GM19324 (cell line): ENCODE measurements around the gene ASIP.
"Not testable (repeated sequence)": the region's sequence is repeated elsewhere in the genome, so short reads cannot be mapped to it uniquely, and the experiment has no call there.

Source experiments
- ATAC-seq: cut with Tn5 transposase; IDR thresholded peaks from one replicate; pipeline ENCODE4 v1.9.1; 2021; ENCODE audit warnings: mild to moderate bottlenecking, moderate library complexity; ENCODE audit not compliant: unreplicated experiment, low FRiP score

The ASIP gene

GRCh38 chr20:34282041-34282440 is 40.8 kb downstream of the ASIP start:
- ATAC-seq: no peak

- ATAC-seq: no peak
These were observed 42.6 kb downstream of the ASIP start for GRCh38 chr20:34283844-34284243.

- ATAC-seq: no peak
These were observed 44.2 kb downstream of the ASIP start for GRCh38 chr20:34285450-34285849.

GRCh38 chr20:34287500-34287899 is 46.3 kb downstream of the ASIP start:
- ATAC-seq: not testable (repeated sequence)

DNA sequence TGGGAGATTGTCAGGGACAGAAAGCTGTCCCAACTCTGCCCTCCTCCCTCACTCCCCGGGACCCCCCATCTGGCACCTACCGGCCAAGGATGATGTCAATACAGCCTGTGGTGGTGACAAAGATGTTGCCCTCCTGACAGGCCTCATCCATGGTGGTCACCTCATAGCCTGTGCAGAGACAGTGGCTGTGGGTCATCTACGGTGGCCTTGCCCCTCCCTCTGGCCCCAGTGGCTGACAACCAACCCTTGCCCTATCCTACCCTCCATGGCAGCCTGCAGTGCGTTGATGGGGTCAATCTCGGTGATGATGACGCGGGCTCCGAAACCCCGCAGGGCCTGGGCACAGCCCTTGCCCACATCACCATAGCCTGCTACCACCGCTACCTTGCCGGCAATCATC is 49.2 kb downstream of the ASIP start:
- ATAC-seq: no peak

DNA sequence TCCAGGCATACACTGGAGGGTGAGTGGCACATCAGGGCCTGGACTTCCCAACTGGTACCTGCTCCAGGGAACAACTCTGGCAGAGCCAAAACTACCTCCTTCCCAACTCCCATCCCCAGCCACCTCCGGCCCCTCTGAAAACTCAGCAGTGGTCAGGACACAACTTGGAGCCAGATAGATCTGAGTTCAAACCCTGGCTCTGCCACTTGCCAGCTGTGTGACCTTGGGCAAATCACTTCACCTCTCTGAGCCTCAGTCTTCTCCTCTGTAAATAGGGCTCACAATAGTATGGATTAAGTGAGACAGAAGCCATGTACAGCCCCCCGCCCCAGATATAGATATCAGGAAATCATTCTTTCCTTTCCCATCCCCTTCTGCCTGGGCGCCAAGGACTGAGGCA is 51.3 kb downstream of the ASIP start:
- ATAC-seq: no peak

DNA sequence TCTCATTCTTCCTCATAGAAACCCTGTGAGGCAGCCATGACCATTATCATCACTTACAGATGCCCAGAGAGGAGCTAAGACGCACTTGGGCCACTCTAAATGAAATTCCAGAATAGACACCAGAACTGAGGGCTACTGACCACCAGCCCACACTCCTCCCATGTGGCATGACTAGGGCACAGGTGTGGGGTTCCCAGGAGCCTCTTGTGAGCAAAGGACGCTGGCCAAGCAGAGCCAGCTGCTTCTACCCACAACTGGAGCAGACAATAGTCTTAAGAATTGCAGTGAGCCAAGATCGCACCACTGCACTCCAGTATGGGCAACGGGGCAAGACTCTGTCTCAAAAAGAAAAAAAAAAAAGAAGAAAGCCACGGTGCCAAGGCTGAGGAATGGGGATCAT is 51.9 kb downstream of the ASIP start:
- no peak for ATAC-seq

- no peak for ATAC-seq
These were observed 52.4 kb downstream of the ASIP start for GRCh38 chr20:34293589-34293988.

- no peak for ATAC-seq
These were observed 53.3 kb downstream of the ASIP start for GRCh38 chr20:34294563-34294962.

- ATAC-seq: no peak
These were observed 54.1 kb downstream of the ASIP start for GRCh38 chr20:34295284-34295683.

DNA sequence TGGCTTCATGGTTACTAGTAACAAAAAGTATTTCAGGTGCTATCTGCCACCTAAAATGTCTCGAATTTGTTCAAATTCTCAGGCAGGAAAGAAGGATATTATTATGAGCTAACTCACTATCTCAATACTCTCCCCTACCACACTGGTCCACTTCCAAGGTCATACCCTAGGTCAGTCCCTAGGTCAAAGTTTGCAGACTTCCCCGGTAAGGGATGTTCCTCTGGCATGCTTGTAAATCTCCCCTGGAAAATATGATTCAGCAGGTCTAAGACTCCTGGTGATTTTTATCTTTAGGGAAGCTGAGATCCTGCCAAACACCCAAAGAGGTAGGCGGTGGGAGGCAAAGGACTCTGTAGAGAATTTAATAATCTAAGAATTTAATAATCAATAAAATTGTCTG is 55.2 kb downstream of the ASIP start:
- ATAC-seq: no peak

GRCh38 chr20:34298294-34298784 is 57.1 kb downstream of the ASIP start:
- not testable (repeated sequence) for ATAC-seq

GRCh38 chr20:34299556-34300255 is 58.5 kb downstream of the ASIP start:
- ATAC-seq: no peak

DNA sequence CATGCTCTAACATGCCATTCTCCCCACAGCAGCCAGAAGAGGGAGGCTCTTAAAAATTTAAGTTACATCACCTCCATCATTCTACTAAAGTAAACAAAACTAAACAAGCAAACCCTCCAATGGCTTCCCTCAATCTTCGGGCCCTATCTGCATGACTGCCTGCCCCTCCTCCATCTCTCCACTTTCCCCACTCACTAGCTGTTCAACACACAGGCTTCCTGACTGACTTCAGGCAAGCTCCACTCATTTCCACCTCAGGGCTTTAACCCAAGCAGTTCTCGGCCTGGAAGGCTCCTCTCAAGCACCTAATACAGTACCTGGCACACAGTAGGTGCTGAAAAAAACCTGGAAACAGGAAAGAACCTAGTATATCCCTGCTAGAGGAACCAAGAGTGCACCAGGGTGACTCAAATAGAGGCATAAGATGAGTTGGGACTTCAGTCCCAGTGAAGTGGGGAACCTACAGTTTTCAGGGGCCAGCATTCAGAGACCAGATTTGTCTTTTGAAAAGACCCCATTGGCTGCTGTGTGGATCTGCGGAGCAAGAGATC is 59.1 kb downstream of the ASIP start:
- no peak for ATAC-seq

DNA sequence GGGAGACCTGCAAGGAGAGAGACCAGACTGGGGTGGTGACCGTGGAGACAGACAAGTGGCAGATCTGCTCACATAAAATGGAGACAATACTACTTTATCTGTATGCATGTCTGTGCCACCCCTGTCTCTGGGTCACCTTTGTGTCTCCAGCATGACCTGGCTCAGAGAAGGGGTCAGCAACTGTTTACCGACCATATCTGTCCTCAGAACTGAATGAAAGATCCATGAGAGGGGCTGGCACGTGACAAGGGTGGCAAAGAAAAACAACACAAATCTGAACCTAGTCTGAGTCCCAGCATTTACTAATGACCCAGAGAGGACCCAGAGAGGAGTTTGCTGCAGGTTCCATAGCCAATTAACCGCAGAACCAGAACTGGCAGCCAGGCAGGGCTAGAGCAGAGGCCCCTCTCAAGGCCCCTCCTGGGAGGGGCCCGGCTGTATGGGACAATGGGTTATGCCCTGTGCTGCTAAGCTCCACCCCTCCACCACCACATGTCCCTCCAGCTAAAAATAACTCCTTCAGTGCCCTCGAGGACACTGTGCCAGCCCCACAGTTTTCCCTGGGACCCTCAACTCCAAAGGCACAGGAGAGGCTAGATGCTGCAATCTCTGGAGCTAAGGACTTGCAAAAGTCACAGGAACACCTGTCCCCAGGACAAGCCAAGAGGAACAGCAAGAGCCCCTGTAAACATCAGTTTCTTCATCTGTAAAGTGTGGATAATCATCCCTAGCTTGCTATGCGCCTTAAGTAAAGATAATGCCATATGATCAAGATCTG is 59.8 kb downstream of the ASIP start:
- ATAC-seq: no peak

- ATAC-seq: no peak
These were observed 60.5 kb downstream of the ASIP start for GRCh38 chr20:34301587-34302311.

GRCh38 chr20:34302312-34302722 is 61.1 kb downstream of the ASIP start:
- no peak for ATAC-seq

GRCh38 chr20:34302723-34303533 is 61.7 kb downstream of the ASIP start, which contains the start of gene AHCY:
Gene AHCY (minus strand): TSS chr20:34303355. CDS start chr20:34303270, 85 bp downstream.
- peak; percentile 89 for ATAC-seq

- no peak for ATAC-seq
These were observed 64.4 kb downstream of the ASIP start for GRCh38 chr20:34305333-34306230.
